Stimulated activated CD4-positive, alpha-beta T cell treated with anti-CD3 and anti-CD28 coated beads, TNF-alpha, amount 100 ng/mL, for 24 hours (primary cell): ENCODE results near the gene CTSA.
"Not testable (repeated sequence)": the region's sequence is repeated elsewhere in the genome, so short reads cannot be mapped to it uniquely, and the experiment has no call there.

ENCODE experiments used
- DNase-seq, 3 experiments: peaks; one replicate each; pipeline ENCODE4 v3.0.0-alpha.2; 2020; ENCODE audit warnings: low read depth in 3 of 3

CTSA gene

DNA sequence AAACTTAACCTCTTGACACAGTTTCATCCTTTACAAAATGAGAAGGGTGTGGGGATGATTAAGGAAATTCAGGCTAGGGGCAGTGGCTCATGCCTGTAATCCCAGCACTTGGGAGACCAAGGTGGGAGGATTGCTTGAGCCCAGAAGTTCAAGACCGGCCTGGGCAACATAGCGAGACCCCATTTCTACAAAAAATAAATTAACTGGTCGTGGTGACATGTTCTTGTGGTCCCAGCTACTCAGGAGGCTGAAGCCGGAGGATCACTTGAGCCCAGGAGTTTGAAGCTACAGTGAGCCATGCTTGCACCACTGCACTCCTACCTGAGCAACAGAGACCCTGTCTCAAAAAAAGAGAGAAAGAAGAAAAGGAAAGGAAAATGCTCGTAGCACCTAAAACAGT lies 24.7 kb upstream of the CTSA start:
- DNase-seq: no peak

DNA sequence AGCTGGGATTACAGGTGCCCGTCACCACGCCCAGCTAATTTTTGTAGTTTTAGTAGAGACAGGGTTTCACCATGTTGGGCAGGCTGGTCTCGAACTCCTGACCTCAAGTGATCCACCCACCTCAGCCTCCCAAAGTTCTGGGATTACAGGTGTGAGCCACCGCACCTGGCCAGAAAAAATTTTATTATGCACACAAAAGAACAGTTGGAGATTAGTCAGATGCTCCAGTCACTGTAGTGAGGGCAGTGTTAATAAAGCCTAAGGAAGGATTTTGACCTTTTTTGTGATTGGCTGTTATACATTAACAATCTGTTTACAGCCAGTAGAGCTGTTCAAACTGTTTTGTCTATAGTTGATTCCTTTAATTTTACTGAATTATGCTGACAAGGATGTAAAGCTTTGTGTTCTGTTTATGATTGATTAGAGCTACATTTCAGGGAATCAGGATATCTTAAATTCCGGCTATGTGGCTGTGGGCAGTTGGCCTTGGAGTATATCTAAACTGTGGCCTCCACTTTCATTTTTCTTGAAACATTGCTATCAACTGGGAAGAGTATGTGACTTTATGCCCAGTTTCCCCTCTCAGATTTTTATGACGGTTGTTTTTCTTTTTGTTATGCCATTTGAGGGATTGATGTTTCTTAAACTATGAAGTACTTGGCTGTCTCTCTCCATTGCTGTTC lies 23.9 kb upstream of the CTSA start:
- DNase-seq: no peak

- no peak for DNase-seq
Measured at GRCh38 chr20:45867819-45868176, 23.3 kb upstream of the CTSA start.

DNA sequence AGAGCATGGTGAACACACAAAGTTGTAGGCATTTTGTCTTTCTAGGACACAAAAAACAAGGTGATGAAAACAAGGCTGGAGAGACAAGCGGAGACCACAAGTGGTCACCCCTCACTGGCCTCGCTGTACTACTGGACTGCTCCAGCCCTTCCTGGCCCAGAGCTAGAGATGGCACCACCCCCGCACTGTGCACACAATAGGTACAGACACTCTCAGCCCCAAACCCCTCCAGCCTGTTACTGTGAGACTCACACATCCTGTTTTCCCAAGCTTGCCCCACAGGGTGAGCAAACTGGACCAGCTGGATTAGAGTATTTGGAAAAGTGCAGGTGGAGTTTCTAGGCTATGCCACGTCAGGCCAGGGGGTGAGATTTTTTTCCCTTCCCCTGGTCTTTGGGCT lies 18.5 kb upstream of the CTSA start:
- DNase-seq: no peak

- DNase-seq: no peak
Measured at GRCh38 chr20:45873409-45874103, 17.6 kb upstream of the CTSA start.

DNA sequence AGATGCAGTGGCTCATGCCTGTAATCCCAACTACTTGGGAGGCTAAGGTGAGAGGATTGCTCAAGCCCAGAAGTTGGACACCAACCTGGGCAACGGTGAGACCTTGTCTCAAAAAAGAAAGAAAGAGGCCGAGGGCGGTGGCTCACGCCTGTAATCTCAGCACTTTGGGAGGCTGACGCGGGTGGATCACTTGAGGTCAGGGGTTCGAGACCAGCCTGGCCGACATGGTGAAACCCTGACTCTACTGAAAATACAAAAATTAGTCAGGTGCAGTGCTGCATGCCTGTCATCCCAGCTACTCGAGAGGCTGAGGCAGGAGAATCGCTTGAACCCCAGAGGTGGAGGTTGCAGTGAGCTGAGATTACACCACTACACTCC lies 17.0 kb upstream of the CTSA start:
- not testable (repeated sequence) for DNase-seq

- DNase-seq: no peak
Measured at GRCh38 chr20:45874576-45874975, 16.6 kb upstream of the CTSA start.

- no peak for DNase-seq
Measured at GRCh38 chr20:45878076-45878761, 12.9 kb upstream of the CTSA start.

GRCh38 chr20:45880988-45881788 lies 9.9 kb upstream of the CTSA start, which contains the start of gene ZSWIM1:
TSS of gene ZSWIM1 (plus strand) at chr20:45881227. CDS start at chr20:45882593, 1,366 bp downstream.
- DNase-seq: peak; percentile 95 to 99 (median 98)

DNA sequence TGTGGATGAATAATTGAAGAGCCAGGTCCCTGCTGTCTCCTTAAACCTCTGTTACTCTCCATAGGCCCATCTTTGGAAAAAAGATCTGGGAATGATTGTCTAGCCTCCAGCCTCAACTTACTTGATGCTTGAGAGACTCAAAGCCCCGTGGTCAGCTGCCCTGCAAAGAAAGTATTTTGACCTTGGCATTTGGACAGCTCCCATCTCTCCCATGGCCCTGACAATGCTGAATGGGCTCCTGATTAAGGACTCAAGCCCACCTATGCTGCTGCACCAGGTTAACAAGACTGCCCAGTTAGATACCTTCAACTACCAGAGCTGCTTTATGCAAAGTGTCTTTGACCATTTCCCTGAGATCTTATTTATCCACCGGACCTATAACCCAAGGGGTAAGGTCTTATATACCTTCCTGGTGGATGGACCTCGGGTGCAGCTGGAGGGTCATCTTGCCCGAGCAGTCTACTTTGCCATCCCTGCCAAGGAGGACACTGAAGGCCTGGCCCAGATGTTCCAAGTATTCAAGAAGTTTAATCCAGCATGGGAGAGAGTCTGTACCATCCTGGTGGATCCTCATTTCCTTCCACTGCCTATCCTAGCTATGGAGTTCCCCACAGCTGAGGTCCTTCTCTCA lies 8.6 kb upstream of the CTSA start:
- no peak for DNase-seq

DNA sequence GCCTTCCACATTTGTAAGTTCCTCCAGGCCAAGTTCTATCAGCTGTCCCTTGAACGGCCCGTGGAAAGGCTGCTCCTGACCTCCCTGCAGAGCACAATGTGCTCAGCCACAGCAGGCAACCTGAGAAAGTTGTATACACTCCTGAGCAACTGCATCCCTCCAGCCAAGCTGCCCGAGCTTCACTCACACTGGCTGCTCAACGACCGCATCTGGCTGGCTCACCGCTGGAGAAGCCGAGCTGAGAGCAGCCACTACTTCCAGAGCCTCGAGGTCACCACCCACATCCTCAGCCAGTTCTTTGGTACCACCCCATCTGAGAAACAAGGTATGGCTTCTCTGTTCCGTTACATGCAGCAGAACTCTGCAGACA lies 8.1 kb upstream of the CTSA start:
- no peak for DNase-seq

GRCh38 chr20:45886590-45887345 lies 4.4 kb upstream of the CTSA start:
- DNase-seq: no peak

DNA sequence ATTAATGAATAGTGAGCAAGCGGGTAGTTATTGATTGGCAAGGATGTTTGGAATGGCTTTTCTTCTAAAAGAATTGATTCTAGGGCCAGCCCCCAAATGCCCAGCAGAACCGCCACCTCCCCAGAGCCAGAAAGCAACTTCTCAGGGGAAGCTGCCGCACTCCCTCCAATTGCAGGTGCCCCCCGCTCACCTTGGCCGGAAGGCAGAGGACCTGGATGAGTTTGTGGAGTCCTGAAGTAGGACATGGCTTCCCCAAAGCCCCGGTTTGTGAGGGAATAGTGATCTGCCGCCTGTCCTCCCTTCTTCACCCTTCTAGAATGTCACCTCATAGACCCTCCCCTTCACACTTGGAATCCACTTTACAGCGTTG lies 3.8 kb upstream of the CTSA start, which contains the start of gene SPATA25:
Gene SPATA25 (minus strand): TSS at position 277 of the 370 bp plus-strand sequence. CDS start 32 bp downstream, at position 245.
- no peak for DNase-seq

GRCh38 chr20:45888681-45889080 lies 2.5 kb upstream of the CTSA start:
- DNase-seq: no peak

- peak in 1 of 3 experiments; percentile 44 for DNase-seq
Measured at GRCh38 chr20:45890077-45890984, 804 bp upstream of the CTSA start.

DNA sequence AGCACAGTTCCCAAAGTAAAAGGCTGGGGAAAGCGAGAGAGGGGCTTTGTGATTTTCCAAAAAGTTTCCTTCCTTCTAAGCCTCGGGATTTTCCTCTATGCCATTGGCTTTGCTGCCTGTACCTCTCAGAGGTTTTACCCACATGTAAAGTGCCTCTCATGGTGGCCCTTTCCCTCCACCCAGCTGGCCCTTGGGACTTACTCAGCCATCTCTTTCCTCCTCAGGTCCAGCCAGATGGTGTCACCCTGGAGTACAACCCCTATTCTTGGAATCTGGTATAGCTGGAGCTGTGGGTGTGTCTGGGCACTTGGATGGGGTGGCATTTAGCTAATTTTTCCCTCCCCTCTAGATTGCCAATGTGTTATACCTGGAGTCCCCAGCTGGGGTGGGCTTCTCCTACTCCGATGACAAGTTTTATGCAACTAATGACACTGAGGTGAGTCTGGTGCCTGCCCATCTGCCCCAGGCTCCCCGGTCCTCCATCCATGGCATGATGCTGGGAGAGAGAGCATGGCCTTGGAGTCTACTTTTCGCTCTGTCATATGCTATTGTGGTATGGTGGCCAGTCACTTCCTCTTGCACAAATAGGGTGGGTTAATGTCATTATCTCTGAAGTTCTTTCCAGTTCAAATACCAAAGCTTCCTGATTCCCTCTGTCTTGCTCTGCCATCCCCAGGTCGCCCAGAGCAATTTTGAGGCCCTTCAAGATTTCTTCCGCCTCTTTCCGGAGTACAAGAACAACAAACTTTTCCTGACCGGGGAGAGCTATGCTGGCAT lies 1.1 kb downstream of the CTSA start:
- no peak for DNase-seq

GRCh38 chr20:45892828-45893500 lies 1.8 kb downstream of the CTSA start:
- DNase-seq: peak in 1 of 3 experiments; percentile 8

- DNase-seq: no peak
Measured at GRCh38 chr20:45893831-45894230, 2.7 kb downstream of the CTSA start.
